H1 (cell line): ENCODE data around the gene PIK3R4. TPM values are rescaled to one million over a fixed set of nuclear protein-coding genes. Genes with fewer than 3 reads are reported as not detected.

Experiments used
- CTCF ChIA-PET: fragments of 300-600 bp; sonication (Branson Sonifier 250); formaldehyde crosslinking; loops from one replicate; lab custom pipeline; 2021; ENCODE audit not compliant: partially characterized antibody; lab: Charles Lee
- POLR2A ChIA-PET: fragments of 300-600 bp; sonication (Branson Sonifier 250); formaldehyde crosslinking; loops from one replicate; lab custom pipeline; 2021; ENCODE audit warnings: inconsistent platforms; ENCODE audit not compliant: partially characterized antibody; lab: Charles Lee
- DNase-seq, 2 experiments: peaks; one replicate each; pipeline versions ENCODE4 v3.0.0 to v3.0.0-alpha.2; 2010 to 2022; ENCODE audit warnings: low spot score in 2 of 2, low read depth in 1 of 2, mixed read lengths in 1 of 2
- FAIRE-seq: peaks from 2 replicates; lab custom pipeline; 2011; peaks lifted over from hg19 to GRCh38; lab: Jason Lieb, UNC
- H2AFZ ChIP-seq: 2 replicates; pipeline ENCODE4 v1.8.1; 2012; ENCODE audit warnings: low read length, inconsistent platforms
- H2AK5ac ChIP-seq: 2 replicates; pipeline ENCODE4 v1.6.1; 2013; ENCODE audit warnings: low read depth, low read length
- H2BK120ac ChIP-seq: replicated peaks from 2 replicates; pipeline ENCODE3; 2013; ENCODE audit warnings: low read depth, low read length, inconsistent platforms
- H2BK12ac ChIP-seq: 2 replicates; pipeline ENCODE4 v1.6.1; 2013; ENCODE audit warnings: low read depth, low read length
- H2BK15ac ChIP-seq: 2 replicates; pipeline ENCODE4 v1.6.1; 2013; ENCODE audit warnings: low read length
- H2BK20ac ChIP-seq: 2 replicates; pipeline ENCODE4 v1.6.1; 2013; ENCODE audit warnings: low read length
- H2BK5ac ChIP-seq: 2 replicates; pipeline ENCODE4 v1.6.1; 2013; ENCODE audit warnings: low read depth, low read length
- H3K14ac ChIP-seq: 2 replicates; pipeline ENCODE4 v1.6.1; 2013; ENCODE audit warnings: inconsistent platforms; ENCODE audit not compliant: insufficient read length
- H3K18ac ChIP-seq: 2 replicates; pipeline ENCODE4 v1.6.1; 2013; ENCODE audit warnings: low read length; ENCODE audit errors: extremely low read depth
- H3K23ac ChIP-seq: 2 replicates; pipeline ENCODE4 v1.6.1; 2013; ENCODE audit warnings: inconsistent platforms; ENCODE audit not compliant: insufficient read length
- H3K23me2 ChIP-seq: 2 replicates; pipeline ENCODE4 v1.6.1; 2013; ENCODE audit warnings: low read depth, low read length
- H3K27ac ChIP-seq: 2 replicates; pipeline ENCODE4 v1.6.1; 2011; ENCODE audit warnings: low read depth, low read length, inconsistent platforms
- H3K27me3 ChIP-seq, 4 experiments: replicated peaks in 1 of 4; 1 replicate in 1 of 4; 2 replicates in 3 of 4; pipeline versions ENCODE4 v1.6.1 to v1.8.1; 2011 to 2013; ENCODE audit warnings: low read length in 3 of 4, mild to moderate bottlenecking in 3 of 4, inconsistent platforms in 2 of 4, mixed read lengths in 2 of 4, moderate library complexity in 1 of 4; ENCODE audit not compliant: control insufficient read depth in 3 of 4, insufficient read depth in 3 of 4; ENCODE audit errors: extremely low read depth in 1 of 4
- H3K36me3 ChIP-seq, 4 experiments: 2 replicates each; pipeline versions ENCODE4 v1.6.1 to v1.8.1; 2011 to 2013; ENCODE audit warnings: mild to moderate bottlenecking in 4 of 4, low read length in 3 of 4, moderate library complexity in 2 of 4, control low read depth in 1 of 4, inconsistent platforms in 1 of 4; ENCODE audit not compliant: insufficient read depth in 4 of 4, control insufficient read depth in 2 of 4
- H3K4ac ChIP-seq: replicated peaks from 2 replicates; pipeline ENCODE3; 2013; ENCODE audit warnings: low read length, low read depth, mixed read lengths, inconsistent platforms; ENCODE audit not compliant: insufficient read length
- H3K4me1 ChIP-seq, 4 experiments: replicated peaks in 1 of 4; 1 replicate in 1 of 4; 2 replicates in 3 of 4; pipeline versions ENCODE4 v1.6.1 to v1.8.1; 2011 to 2013; ENCODE audit warnings: low read length in 3 of 4, inconsistent platforms in 2 of 4, mixed read lengths in 1 of 4; ENCODE audit not compliant: insufficient read depth in 4 of 4, control insufficient read depth in 3 of 4
- H3K4me2 ChIP-seq, 2 experiments: 2 replicates each; pipeline versions ENCODE4 v1.6.1 to v1.8.1; 2011 to 2013; ENCODE audit warnings: low read depth in 2 of 2, low read length in 2 of 2, control low read depth in 1 of 2, inconsistent platforms in 1 of 2, mild to moderate bottlenecking in 1 of 2; ENCODE audit not compliant: insufficient read depth in 1 of 2
- H3K4me3 ChIP-seq, 4 experiments: fragments of 200-600, 300-600 bp in 1 of 4; sonication (generic), shearing (Covaris generic), sonication (Bioruptor Twin) in 1 of 4; 2 replicates each; pipeline versions ENCODE4 v1.5.1 to v1.8.1; 2011 to 2016; ENCODE audit warnings: low read length in 4 of 4, low read depth in 3 of 4, control low read depth in 2 of 4, inconsistent platforms in 2 of 4, mild to moderate bottlenecking in 2 of 4, mixed read lengths in 1 of 4, moderate library complexity in 1 of 4; ENCODE audit not compliant: insufficient read depth in 2 of 4; ENCODE audit errors: extremely low read depth in 1 of 4
- H3K56ac ChIP-seq: replicated peaks from 2 replicates; pipeline ENCODE3; 2013; ENCODE audit warnings: low read depth, mild to moderate bottlenecking, mixed read lengths, low read length, inconsistent platforms; ENCODE audit not compliant: insufficient read length
- H3K79me1 ChIP-seq: 2 replicates; pipeline ENCODE4 v1.6.1; 2013; ENCODE audit warnings: low read depth, low read length, control low read depth
- H3K79me2 ChIP-seq, 2 experiments: 2 replicates each; pipeline versions ENCODE4 v1.6.1 to v1.8.1; 2012 to 2013; ENCODE audit warnings: low read length in 2 of 2, mild to moderate bottlenecking in 2 of 2, inconsistent platforms in 1 of 2; ENCODE audit not compliant: insufficient read depth in 2 of 2, control insufficient read depth in 1 of 2
- H3K9ac ChIP-seq, 4 experiments: replicated peaks in 1 of 4; 1 replicate in 1 of 4; 2 replicates in 3 of 4; pipeline versions ENCODE4 v1.6.1 to v1.8.1; 2011 to 2013; ENCODE audit warnings: low read depth in 3 of 4, low read length in 3 of 4, control low read depth in 2 of 4, mild to moderate bottlenecking in 2 of 4, moderate library complexity in 2 of 4, inconsistent platforms in 1 of 4; ENCODE audit errors: extremely low read depth in 1 of 4
- H3K9me3 ChIP-seq, 2 experiments: 2 replicates each; pipeline versions ENCODE4 v1.6.1 to v1.8.1; 2012 to 2013; ENCODE audit warnings: mild to moderate bottlenecking in 2 of 2, moderate library complexity in 2 of 2, control low read depth in 1 of 2, inconsistent platforms in 1 of 2, low read depth in 1 of 2, low read length in 1 of 2, mixed read lengths in 1 of 2; ENCODE audit not compliant: insufficient read depth in 2 of 2
- H4K20me1 ChIP-seq, 2 experiments: replicated peaks in 1 of 2; 2 replicates each; pipeline versions ENCODE3 to v1.8.1; 2011 to 2013; ENCODE audit warnings: inconsistent platforms in 2 of 2, low read length in 2 of 2, mild to moderate bottlenecking in 1 of 2; ENCODE audit not compliant: insufficient read depth in 2 of 2, control insufficient read depth in 1 of 2
- H4K5ac ChIP-seq: 2 replicates; pipeline ENCODE4 v1.6.1; 2013; ENCODE audit warnings: low read length, low read depth, mixed read lengths, inconsistent platforms; ENCODE audit not compliant: insufficient read length
- H4K8ac ChIP-seq: 2 replicates; pipeline ENCODE4 v1.8.0; 2013; ENCODE audit warnings: mild to moderate bottlenecking, moderate library complexity, low read length, inconsistent platforms; ENCODE audit not compliant: insufficient read depth; ENCODE audit errors: extremely low read depth
- H4K91ac ChIP-seq: replicated peaks from 2 replicates; pipeline ENCODE3; 2013; ENCODE audit warnings: low read length, mixed read lengths, inconsistent platforms; ENCODE audit not compliant: insufficient read length
- HDAC6 ChIP-seq: IDR thresholded peaks from one replicate; pipeline ENCODE4 v1.7.1; 2012; ENCODE audit warnings: low read depth, mild to moderate bottlenecking, inconsistent platforms, low read length, moderate library complexity
- NRF1 ChIP-seq: IDR thresholded peaks from 2 replicates; pipeline ENCODE4 v1.6.1; 2011; ENCODE audit warnings: mild to moderate bottlenecking, low read depth, low read length, improper control_type of control experiment
- RXRA ChIP-seq: IDR thresholded peaks from 2 replicates; pipeline ENCODE4 v1.6.1; 2011; ENCODE audit warnings: low read depth, mild to moderate bottlenecking, low read length, moderate library complexity; ENCODE audit not compliant: insufficient read depth
- SIN3A ChIP-seq, 2 experiments: IDR thresholded peaks in 1 of 2; conservative IDR thresholded peaks in 1 of 2; 2 replicates each; pipeline ENCODE4 v1.6.1; 2011 to 2012; ENCODE audit warnings: low read length in 2 of 2, improper control_type of control experiment in 1 of 2, low read depth in 1 of 2, mild to moderate bottlenecking in 1 of 2
- USF2 ChIP-seq: IDR thresholded peaks from 2 replicates; pipeline ENCODE4 v1.6.1; 2011; ENCODE audit warnings: low read length, improper control_type of control experiment
- WGBS, 2 experiments: shearing (Covaris generic) in 1 of 2; methylation state at CpG; one replicate each; pipeline versions ENCODE4 v1.1.6 to v1.1.7; 2013 to 2015; ENCODE audit warnings: low lambda C conversion rate in 2 of 2, mixed read lengths in 2 of 2, inconsistent platforms in 1 of 2, low coverage in 1 of 2, missing lambda C conversion rate in 1 of 2; ENCODE audit not compliant: insufficient replicate concordance in 2 of 2, insufficient coverage in 1 of 2, insufficient read length in 1 of 2; ENCODE audit errors: extremely low coverage in 1 of 2, missing lambda C conversion rate in 1 of 2; 5-methylcytosine and 5-hydroxymethylcytosine counted together
- polyA plus RNA-seq, 7 experiments: library from polyadenylated mRNA; depleted of rRNA in 3 of 7; stranded (reverse) in 5 of 7; unstranded in 2 of 7; fragments of >200 nt in 5 of 7; fragments of 200-250 nt in 2 of 7; gene quantifications; 1 replicate in 5 of 7; 2 replicates in 1 of 7; 4 replicates in 1 of 7; pipeline versions ENCODE4 v1.2.1 to v1.2.3, GENCODE V29; 2011 to 2013; ENCODE audit warnings: missing spikeins in 2 of 7, mixed read lengths in 2 of 7
- total RNA-seq: library from RNA; stranded (reverse); fragmentation: NEBNext Ultra II Directional; extraction: Animal tissue kit (Norgen Biotek cat#: 25700); gene quantifications from 2 replicates; pipeline ENCODE4 v1.2.1, GENCODE V29; 2021

PIK3R4 gene
- total and polyA plus RNA-seq, 2 of the 8 experiments (the other 6 are each of a cell fraction or from before 2014, with no cell fraction given), result 43.8 to 87.4 TPM

GRCh38 chr3:130682131-130682530 lies 64.5 kb downstream of the PIK3R4 start:
- no peak overlapping the region for H2BK5ac ChIP-seq
- no peak overlapping the region for H3K14ac ChIP-seq
- H3K4me1 ChIP-seq, result no peaks in the 10 kb centered on the region
- H2AFZ ChIP-seq, result no peak overlapping the region
- no peaks in the 10 kb centered on the region for H3K23me2 ChIP-seq
- H2BK15ac ChIP-seq, result no peak overlapping the region
- H3K9ac ChIP-seq, result no peak overlapping the region
- no peak overlapping the region for H2AK5ac ChIP-seq
- no peak overlapping the region for H3K27ac ChIP-seq
- no peak overlapping the region for H3K56ac ChIP-seq
- H3K79me1 ChIP-seq, result no peaks in the 10 kb centered on the region
- peaks cover 0 to 2% of the 10 kb centered on the region in 2 experiments for H4K20me1 ChIP-seq
- no peak overlapping the region for H4K91ac ChIP-seq
- no peaks in the 10 kb centered on the region for H3K79me2 ChIP-seq
- no peak overlapping the region for H4K8ac ChIP-seq
- no peak overlapping the region for H2BK120ac ChIP-seq
- CTCF ChIA-PET, result no interaction called here
- no peak overlapping the region for H4K5ac ChIP-seq
- DNase-seq, result no peak
- H2BK12ac ChIP-seq, result no peak overlapping the region
- no peak overlapping the region for H2BK20ac ChIP-seq
- POLR2A ChIA-PET, result no interaction called here
- H3K4me2 ChIP-seq, result no peak overlapping the region
- no peak overlapping the region for H3K4me3 ChIP-seq
- peaks cover 0 to 1% (median 0%) of the 10 kb centered on the region in 4 experiments; a peak in 1 of 7 replicates for H3K27me3 ChIP-seq
- no peak for TF ChIP-seq NRF1
- no peak for TF ChIP-seq SIN3A (conservative IDR thresholded peaks at IDR 0.05 in 1 of 2, IDR thresholded peaks at IDR 0.05 in 1 of 2; ENCODE audit: low read depth in 1 of 2, low read length in 2 of 2)
- no peak for TF ChIP-seq RXRA
- no peak for TF ChIP-seq USF2
- no peak for TF ChIP-seq HDAC6
- 98% methylated on average over 2 of the region's 2 CpGs; no CpG with 5 or more reads in 1 of the 2 experiments for WGBS, 2 experiments
- no peaks in the 10 kb centered on the region for H3K9me3 ChIP-seq
- no peak overlapping the region for H3K18ac ChIP-seq
- H3K4ac ChIP-seq, result no peak overlapping the region
- no peak overlapping the region for H3K23ac ChIP-seq
- no peak for FAIRE-seq
- peaks cover 9 to 43% (median 33%) of the 10 kb centered on the region in 4 experiments for H3K36me3 ChIP-seq
